Mesenchymal stem cell (in vitro differentiated cells and primary cell): ENCODE measurements around the gene GRAP2.

Source experiments
- DNase-seq: peaks from one replicate; pipeline ENCODE4 v3.0.0-alpha.2; 2013
- H2AFZ ChIP-seq: one replicate; pipeline ENCODE4 v1.6.1; 2013; ENCODE audit warnings: low read depth, mild to moderate bottlenecking, control low read depth, inconsistent platforms, low read length, moderate library complexity
- H2AK5ac ChIP-seq: 2 replicates; pipeline ENCODE4 v1.6.1; 2013; ENCODE audit warnings: low read length, moderate library complexity, mild to moderate bottlenecking, inconsistent platforms; ENCODE audit not compliant: severe bottlenecking
- H2BK120ac ChIP-seq: one replicate; pipeline ENCODE4 v1.6.1; 2013; ENCODE audit warnings: low read depth, mild to moderate bottlenecking, inconsistent platforms, low read length, moderate library complexity
- H2BK12ac ChIP-seq, 2 experiments: one replicate each; pipeline ENCODE4 v1.6.1; 2013; ENCODE audit warnings: inconsistent platforms in 2 of 2, low read length in 2 of 2, mild to moderate bottlenecking in 2 of 2, moderate library complexity in 2 of 2, control low read depth in 1 of 2
- H2BK15ac ChIP-seq: one replicate; pipeline ENCODE4 v1.6.1; 2013; ENCODE audit warnings: mild to moderate bottlenecking, low read depth, inconsistent platforms; ENCODE audit not compliant: poor library complexity, severe bottlenecking
- H2BK5ac ChIP-seq: 2 replicates; pipeline ENCODE4 v1.6.1; 2013; ENCODE audit warnings: low read depth, mild to moderate bottlenecking, low read length, control low read depth, inconsistent platforms; ENCODE audit not compliant: poor library complexity, severe bottlenecking
- H3K14ac ChIP-seq, 2 experiments: one replicate each; pipeline ENCODE4 v1.6.1; 2013; ENCODE audit warnings: inconsistent platforms in 2 of 2, low read length in 2 of 2, control low read depth in 1 of 2, mild to moderate bottlenecking in 1 of 2, moderate library complexity in 1 of 2
- H3K18ac ChIP-seq, 2 experiments: one replicate each; pipeline ENCODE4 v1.6.1; 2013; ENCODE audit warnings: inconsistent platforms in 2 of 2, low read length in 2 of 2, control low read depth in 1 of 2, low read depth in 1 of 2, mild to moderate bottlenecking in 1 of 2
- H3K23ac ChIP-seq, 2 experiments: one replicate each; pipeline ENCODE4 v1.6.1; 2013; ENCODE audit warnings: inconsistent platforms in 2 of 2, low read length in 2 of 2, mild to moderate bottlenecking in 2 of 2, moderate library complexity in 2 of 2, control low read depth in 1 of 2
- H3K27ac ChIP-seq: 2 replicates; pipeline ENCODE4 v1.5.1; 2013; ENCODE audit warnings: mild to moderate bottlenecking, moderate library complexity, low read length, control low read depth, inconsistent platforms; ENCODE audit not compliant: poor library complexity, severe bottlenecking
- H3K27me3 ChIP-seq, 2 experiments: 2 replicates each; pipeline versions ENCODE4 v1.6.1 to v1.7.0; 2013; ENCODE audit warnings: low read length in 2 of 2, mild to moderate bottlenecking in 2 of 2, moderate library complexity in 2 of 2, control low read depth in 1 of 2, inconsistent platforms in 1 of 2; ENCODE audit not compliant: control insufficient read depth in 1 of 2, insufficient read depth in 1 of 2
- H3K36me3 ChIP-seq, 2 experiments: 2 replicates each; pipeline versions ENCODE4 v1.6.1 to v1.7.0; 2013; ENCODE audit warnings: low read length in 2 of 2, control low read depth in 1 of 2, inconsistent platforms in 1 of 2, low read depth in 1 of 2, mild to moderate bottlenecking in 1 of 2; ENCODE audit not compliant: insufficient read depth in 2 of 2, control insufficient read depth in 1 of 2
- H3K4ac ChIP-seq, 2 experiments: one replicate each; pipeline ENCODE4 v1.6.1; 2013; ENCODE audit warnings: inconsistent platforms in 2 of 2, low read length in 2 of 2, mild to moderate bottlenecking in 2 of 2, moderate library complexity in 2 of 2, control low read depth in 1 of 2, low read depth in 1 of 2
- H3K4me1 ChIP-seq: 2 replicates; pipeline ENCODE4 v1.6.1; 2013; ENCODE audit warnings: low read depth, low read length, control low read depth; ENCODE audit not compliant: control insufficient read depth, insufficient read depth
- H3K4me2 ChIP-seq: 2 replicates; pipeline ENCODE4 v1.6.1; 2013; ENCODE audit warnings: low read length, mild to moderate bottlenecking, inconsistent platforms; ENCODE audit not compliant: poor library complexity, severe bottlenecking
- H3K4me3 ChIP-seq, 2 experiments: 2 replicates each; pipeline versions ENCODE4 v1.5.1 to v1.7.0; 2013; ENCODE audit warnings: low read length in 2 of 2, mild to moderate bottlenecking in 2 of 2, control low read depth in 1 of 2, low read depth in 1 of 2; ENCODE audit not compliant: insufficient read depth in 1 of 2
- H3K79me1 ChIP-seq: replicated peaks from 2 replicates; pipeline ENCODE4 v1.6.1; 2013; ENCODE audit warnings: mild to moderate bottlenecking, control low read depth, low read length, inconsistent platforms; ENCODE audit not compliant: poor library complexity, severe bottlenecking
- H3K9ac ChIP-seq: 2 replicates; pipeline ENCODE4 v1.7.0; 2013; ENCODE audit warnings: mild to moderate bottlenecking, low read length, moderate library complexity
- H3K9me3 ChIP-seq: 2 replicates; pipeline ENCODE4 v1.7.0; 2013; ENCODE audit warnings: mild to moderate bottlenecking, low read length; ENCODE audit not compliant: control insufficient read depth
- H4K8ac ChIP-seq: one replicate; pipeline ENCODE4 v1.6.1; 2013; ENCODE audit warnings: inconsistent platforms, mild to moderate bottlenecking, low read length, moderate library complexity
- H4K91ac ChIP-seq: one replicate; pipeline ENCODE4 v1.6.1; 2013; ENCODE audit warnings: mild to moderate bottlenecking, low read length, inconsistent platforms
- WGBS: methylation state at CpG from one replicate; pipeline ENCODE4 v1.1.7; 2013; ENCODE audit warnings: mixed read lengths; 5-methylcytosine and 5-hydroxymethylcytosine counted together

Gene GRAP2

DNA sequence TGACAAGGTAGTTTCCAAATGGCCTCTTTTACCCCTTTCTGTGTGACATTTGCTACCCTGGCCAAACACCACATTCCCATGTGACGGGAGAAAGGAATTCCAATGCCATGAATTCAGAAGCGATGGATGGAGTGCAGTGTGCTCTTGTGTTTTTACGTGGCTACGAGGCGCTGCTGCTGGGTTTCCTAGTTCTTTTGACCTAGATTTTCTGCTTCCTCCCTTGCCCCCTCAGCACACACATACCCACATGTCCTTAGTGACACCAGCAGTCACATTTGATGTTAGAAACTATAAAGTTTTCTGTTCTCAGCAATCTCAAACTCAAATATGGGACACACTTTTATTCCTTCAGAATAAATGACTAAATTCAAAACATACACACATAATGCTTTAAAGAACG, 51.5 kb downstream of the GRAP2 start:
- Histone ChIP-seq H2BK15ac (no peak overlapping the region), H3K36me3 (no peaks in the 10 kb centered on the region), H3K9ac (no peak overlapping the region), H2BK12ac (no peak overlapping the region), H3K4me1 (peaks cover 3% of the 10 kb centered on the region), H3K23ac (no peak overlapping the region), H3K4ac (no peak overlapping the region), H2BK120ac (no peak overlapping the region), H3K79me1 (no peaks in the 10 kb centered on the region), H3K18ac (no peak overlapping the region), H3K27me3 (peaks cover 7 to 34% of the 10 kb centered on the region in 2 experiments), H4K8ac (no peak overlapping the region), H2AFZ (no peak overlapping the region), H3K4me2 (no peak overlapping the region), H4K91ac (no peak overlapping the region), H3K4me3 (no peak overlapping the region), H2BK5ac (no peak overlapping the region), H3K27ac (no peak overlapping the region), H3K9me3 (no peaks in the 10 kb centered on the region), H3K14ac (no peak overlapping the region), H2AK5ac (no peak overlapping the region)
- DNase-seq = no peak
- WGBS = 94% methylated on average over 5 of the region's 6 CpGs

DNA sequence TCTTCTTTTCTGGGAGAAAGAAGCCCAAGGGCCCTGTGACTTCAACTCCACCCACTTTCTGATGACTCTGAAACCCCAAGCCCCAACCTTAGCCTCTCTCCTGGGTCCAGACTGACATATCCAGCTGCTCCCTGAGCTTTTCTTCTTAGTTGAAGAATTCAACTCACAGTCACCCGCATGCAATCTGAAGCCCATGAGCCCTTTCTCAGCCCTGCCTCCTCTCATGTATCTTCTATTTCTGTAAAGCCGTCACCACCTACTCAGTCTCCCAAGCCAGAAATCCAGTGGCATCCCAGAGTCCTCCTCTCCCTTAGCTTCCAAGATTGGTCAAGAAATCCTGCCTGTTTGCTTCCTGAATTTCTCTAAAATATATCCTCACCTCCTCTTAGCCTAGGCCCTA, 52.2 kb downstream of the GRAP2 start:
- Histone ChIP-seq H3K14ac (no peak overlapping the region), H2BK120ac (no peak overlapping the region), H2BK15ac (no peak overlapping the region), H3K79me1 (no peaks in the 10 kb centered on the region), H4K91ac (no peak overlapping the region), H3K27me3 (peaks cover 7 to 34% of the 10 kb centered on the region in 2 experiments), H2AFZ (no peak overlapping the region), H3K4ac (no peak overlapping the region), H4K8ac (no peak overlapping the region), H2AK5ac (no peak overlapping the region), H3K4me3 (no peak overlapping the region), H3K27ac (no peak overlapping the region), H3K18ac (no peak overlapping the region), H2BK12ac (no peak overlapping the region), H3K4me1 (peaks cover 3% of the 10 kb centered on the region), H2BK5ac (no peak overlapping the region), H3K9me3 (no peaks in the 10 kb centered on the region), H3K23ac (no peak overlapping the region), H3K9ac (no peak overlapping the region), H3K4me2 (no peak overlapping the region), H3K36me3 (no peaks in the 10 kb centered on the region)
- DNase-seq = no peak
- WGBS = 98% methylated on average over 2 of the region's 2 CpGs

DNA sequence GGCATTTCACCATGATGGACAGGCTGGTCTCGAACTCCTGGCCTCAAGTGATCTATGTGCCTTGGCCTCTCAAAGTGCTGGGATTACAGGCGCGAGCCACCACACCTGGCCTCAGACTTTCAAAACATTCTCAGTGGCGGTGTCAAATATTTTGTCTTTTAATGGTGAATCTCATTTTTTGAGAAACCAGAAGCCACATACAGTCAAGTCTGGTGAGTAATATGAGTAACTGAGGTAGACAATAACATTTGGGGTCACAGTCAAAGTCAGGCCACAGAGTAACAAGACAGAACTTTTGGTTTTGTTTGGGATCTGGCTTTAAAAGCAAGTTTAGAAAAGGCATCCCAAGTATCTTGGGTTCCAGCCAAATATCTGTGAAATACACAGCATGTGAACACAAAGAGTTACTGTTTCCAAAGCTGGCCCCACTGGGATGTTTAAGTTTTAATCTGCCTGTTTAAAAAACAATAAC, 53.7 kb downstream of the GRAP2 start:
- H3K9ac ChIP-seq = no peak overlapping the region
- H2BK12ac ChIP-seq = no peak overlapping the region
- no peak overlapping the region for H3K4me2 ChIP-seq
- no peak overlapping the region for H2BK15ac ChIP-seq
- peaks cover 7 to 43% of the 10 kb centered on the region in 2 experiments for H3K27me3 ChIP-seq
- no peak overlapping the region for H3K18ac ChIP-seq
- no peak overlapping the region for H4K8ac ChIP-seq
- H3K4me1 ChIP-seq = peaks cover 10% of the 10 kb centered on the region
- no peak overlapping the region for H2BK120ac ChIP-seq
- H2AFZ ChIP-seq = no peak overlapping the region
- WGBS = 73% methylated on average over 4 of the region's 4 CpGs
- H2BK5ac ChIP-seq = no peak overlapping the region
- H3K9me3 ChIP-seq = no peaks in the 10 kb centered on the region
- H3K14ac ChIP-seq = no peak overlapping the region
- H3K23ac ChIP-seq = no peak overlapping the region
- H4K91ac ChIP-seq = no peak overlapping the region
- peak; percentile 78 for DNase-seq
- H3K36me3 ChIP-seq = no peaks in the 10 kb centered on the region
- no peak overlapping the region for H3K4me3 ChIP-seq
- no peak overlapping the region for H2AK5ac ChIP-seq
- no peak overlapping the region for H3K4ac ChIP-seq
- no peaks in the 10 kb centered on the region for H3K79me1 ChIP-seq
- H3K27ac ChIP-seq = peak overlapping the region; percentile 43

DNA sequence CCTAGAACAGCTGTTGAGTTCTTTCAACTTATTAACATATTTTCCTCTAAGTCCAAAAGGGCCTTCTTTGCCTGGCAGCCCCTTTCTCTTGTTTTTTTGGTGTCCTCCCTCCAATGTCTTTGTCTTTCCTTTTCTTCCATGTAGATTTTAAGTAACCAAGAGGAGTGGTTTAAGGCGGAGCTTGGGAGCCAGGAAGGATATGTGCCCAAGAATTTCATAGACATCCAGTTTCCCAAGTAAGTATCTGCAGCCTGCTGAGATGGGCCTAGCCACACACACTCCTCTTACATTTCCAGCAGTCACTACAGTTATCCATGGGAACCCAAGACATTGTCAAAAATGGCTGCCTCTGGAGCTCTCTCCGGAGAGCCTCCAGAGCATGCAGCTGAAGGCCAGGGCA, 54.8 kb downstream of the GRAP2 start:
- peak overlapping the region in 1 of 2 experiments; percentile 21 for H2BK12ac ChIP-seq
- H3K27me3 ChIP-seq = peaks cover 0 to 37% of the 10 kb centered on the region in 2 experiments
- no peaks in the 10 kb centered on the region for H3K79me1 ChIP-seq
- H3K4me2 ChIP-seq = no peak overlapping the region
- H3K27ac ChIP-seq = no peak overlapping the region
- DNase-seq = peak; percentile 6
- H3K14ac ChIP-seq = no peak overlapping the region
- H2BK120ac ChIP-seq = no peak overlapping the region
- no peak overlapping the region for H4K8ac ChIP-seq
- no peaks in the 10 kb centered on the region for H3K36me3 ChIP-seq
- no peak overlapping the region for H3K4me3 ChIP-seq
- H3K23ac ChIP-seq = no peak overlapping the region
- H3K9me3 ChIP-seq = no peaks in the 10 kb centered on the region
- H2AFZ ChIP-seq = no peak overlapping the region
- no peak overlapping the region for H2BK15ac ChIP-seq
- no peak overlapping the region for H2BK5ac ChIP-seq
- 100% methylated on average over 1 of the region's 2 CpGs for WGBS
- no peak overlapping the region for H3K4ac ChIP-seq
- no peak overlapping the region for H4K91ac ChIP-seq
- peak overlapping the region; percentile 13 for H2AK5ac ChIP-seq
- peaks cover 16% of the 10 kb centered on the region for H3K4me1 ChIP-seq
- H3K9ac ChIP-seq = no peak overlapping the region
- H3K18ac ChIP-seq = no peak overlapping the region
